ENCODE results near the gene CSF1R.
A peak's percentile ranks its signal among the peaks of the same experiment; 100 is the strongest.
"Not testable (repeated sequence)": the region's sequence is repeated elsewhere in the genome, so short reads cannot be mapped to it uniquely, and the experiment has no call there.

CSF1R gene

GRCh38 chr5:150092159-150092787, 5.9 kb upstream of the CSF1R start:
- Histone ChIP-seq H3K36me3 (ENCODE audit: low read depth) (no peaks in the 10 kb centered on the region), H3K4me3 (ENCODE audit: severe bottlenecking) (no peak overlapping the region), H3K27ac (ENCODE audit: poor library complexity, severe bottlenecking) (no peak overlapping the region), H3K9me3 (ENCODE audit: severe bottlenecking) (no peaks in the 10 kb centered on the region), H3K4me1 (ENCODE audit: insufficient read depth, poor library complexity, severe bottlenecking) (no peaks in the 10 kb centered on the region), H3K27me3 (ENCODE audit: insufficient read depth, poor library complexity, severe bottlenecking) (peaks cover 32% of the 10 kb centered on the region)
- TF ChIP-seq, protein P1, sequence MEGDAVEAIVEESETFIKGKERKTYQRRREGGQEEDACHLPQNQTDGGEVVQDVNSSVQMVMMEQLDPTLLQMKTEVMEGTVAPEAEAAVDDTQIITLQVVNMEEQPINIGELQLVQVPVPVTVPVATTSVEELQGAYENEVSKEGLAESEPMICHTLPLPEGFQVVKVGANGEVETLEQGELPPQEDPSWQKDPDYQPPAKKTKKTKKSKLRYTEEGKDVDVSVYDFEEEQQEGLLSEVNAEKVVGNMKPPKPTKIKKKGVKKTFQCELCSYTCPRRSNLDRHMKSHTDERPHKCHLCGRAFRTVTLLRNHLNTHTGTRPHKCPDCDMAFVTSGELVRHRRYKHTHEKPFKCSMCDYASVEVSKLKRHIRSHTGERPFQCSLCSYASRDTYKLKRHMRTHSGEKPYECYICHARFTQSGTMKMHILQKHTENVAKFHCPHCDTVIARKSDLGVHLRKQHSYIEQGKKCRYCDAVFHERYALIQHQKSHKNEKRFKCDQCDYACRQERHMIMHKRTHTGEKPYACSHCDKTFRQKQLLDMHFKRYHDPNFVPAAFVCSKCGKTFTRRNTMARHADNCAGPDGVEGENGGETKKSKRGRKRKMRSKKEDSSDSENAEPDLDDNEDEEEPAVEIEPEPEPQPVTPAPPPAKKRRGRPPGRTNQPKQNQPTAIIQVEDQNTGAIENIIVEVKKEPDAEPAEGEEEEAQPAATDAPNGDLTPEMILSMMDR (IDR thresholded peaks at IDR 0.05; ENCODE audit: poor library complexity, severe bottlenecking): no peak
- ATAC-seq (ENCODE audit: low read depth): no peak
- no peak for DNase-seq (ENCODE audit: low spot score)

GRCh38 chr5:150085191-150085912, 1.0 kb downstream of the CSF1R start:
- TF ChIP-seq, protein P1 (IDR thresholded peaks at IDR 0.05; ENCODE audit: poor library complexity, severe bottlenecking): no peak
- no peak for DNase-seq (ENCODE audit: low spot score)

GRCh38 chr5:150084754-150085153, 1.6 kb downstream of the CSF1R start:
- H3K27ac ChIP-seq (ENCODE audit: poor library complexity, severe bottlenecking); DNase-seq (ENCODE audit: low spot score); H3K9me3 ChIP-seq (ENCODE audit: severe bottlenecking); H3K36me3 ChIP-seq (ENCODE audit: low read depth); H3K4me1 ChIP-seq (ENCODE audit: insufficient read depth, poor library complexity, severe bottlenecking); H3K4me3 ChIP-seq (ENCODE audit: severe bottlenecking); ATAC-seq (ENCODE audit: low read depth): not testable (repeated sequence)
- peaks cover 27% of the 10 kb centered on the region for H3K27me3 ChIP-seq (ENCODE audit: insufficient read depth, poor library complexity, severe bottlenecking)

More at GRCh38 chr5:150085191-150085912, 1.0 kb downstream of the CSF1R start:
- 0 out of 3 replicates have a peak, but pooled peaks have one; percentile 12 for ATAC-seq (ENCODE audit: low read depth)
- Histone ChIP-seq H3K9me3 (ENCODE audit: severe bottlenecking) (no peaks in the 10 kb centered on the region), H3K27ac (ENCODE audit: poor library complexity, severe bottlenecking) (no peak overlapping the region), H3K36me3 (ENCODE audit: low read depth) (no peaks in the 10 kb centered on the region), H3K4me1 (ENCODE audit: insufficient read depth, poor library complexity, severe bottlenecking) (no peaks in the 10 kb centered on the region), H3K27me3 (ENCODE audit: insufficient read depth, poor library complexity, severe bottlenecking) (peaks cover 32% of the 10 kb centered on the region), H3K4me3 (ENCODE audit: severe bottlenecking) (no peak overlapping the region)

DNA sequence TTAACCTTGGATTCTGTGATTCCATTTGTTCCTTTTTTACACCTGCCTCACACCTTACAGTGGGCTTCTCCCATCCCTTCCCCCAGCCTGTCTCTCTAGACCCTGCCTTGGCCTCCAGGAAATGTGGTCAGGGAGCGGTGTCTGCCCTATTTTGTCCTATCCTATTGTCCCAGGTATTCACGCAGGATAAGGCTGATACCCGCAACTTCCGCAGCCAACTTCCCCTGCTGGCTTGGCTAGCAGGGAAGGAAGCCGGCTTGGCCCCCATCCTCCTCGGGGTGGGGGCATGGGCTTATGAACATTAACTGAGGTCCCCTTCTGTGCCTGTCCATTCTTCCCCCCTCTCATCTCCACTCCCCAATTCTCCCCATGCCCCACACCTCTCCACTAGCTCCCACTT, 3.5 kb downstream of the CSF1R start:
- peaks cover 19% of the 10 kb centered on the region for H3K27me3 ChIP-seq (ENCODE audit: insufficient read depth, poor library complexity, severe bottlenecking)

DNA sequence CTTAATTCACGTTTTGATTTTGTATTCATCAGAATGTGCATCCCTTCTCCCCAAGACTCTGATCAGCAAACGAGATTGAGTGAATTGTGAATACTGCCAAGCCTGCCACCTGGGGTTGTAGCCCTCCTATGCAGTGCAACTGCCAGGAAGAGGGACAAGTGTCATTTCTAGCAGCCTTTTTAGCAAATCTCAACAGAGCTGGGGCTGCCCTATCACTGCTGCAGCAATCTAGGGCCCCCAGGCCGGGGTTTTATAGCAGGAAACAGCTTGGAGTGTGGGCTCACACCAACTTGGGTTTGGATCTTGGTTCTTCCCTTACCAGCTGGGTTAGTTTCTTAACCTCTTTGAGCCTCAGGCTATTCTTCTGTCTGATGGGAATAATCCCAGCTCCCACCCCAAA, 4.0 kb downstream of the CSF1R start:
- no peak for DNase-seq (ENCODE audit: low spot score)
- no peaks in the 10 kb centered on the region for H3K9me3 ChIP-seq (ENCODE audit: severe bottlenecking)
- TF ChIP-seq, protein P1 (IDR thresholded peaks at IDR 0.05; ENCODE audit: poor library complexity, severe bottlenecking): no peak
- H3K36me3 ChIP-seq (ENCODE audit: low read depth): no peaks in the 10 kb centered on the region
- H3K4me3 ChIP-seq (ENCODE audit: severe bottlenecking): no peak overlapping the region
- H3K4me1 ChIP-seq (ENCODE audit: insufficient read depth, poor library complexity, severe bottlenecking): no peaks in the 10 kb centered on the region
- H3K27ac ChIP-seq (ENCODE audit: poor library complexity, severe bottlenecking): no peak overlapping the region
- peaks cover 14% of the 10 kb centered on the region for H3K27me3 ChIP-seq (ENCODE audit: insufficient read depth, poor library complexity, severe bottlenecking)
- ATAC-seq (ENCODE audit: low read depth): no peak

More for the DNA sequence above, 3.5 kb downstream of the CSF1R start:
- no peak for ATAC-seq (ENCODE audit: low read depth)
- no peaks in the 10 kb centered on the region for H3K4me1 ChIP-seq (ENCODE audit: insufficient read depth, poor library complexity, severe bottlenecking)
- TF ChIP-seq, protein P1 (IDR thresholded peaks at IDR 0.05; ENCODE audit: poor library complexity, severe bottlenecking): no peak
- DNase-seq (ENCODE audit: low spot score): no peak
- no peak overlapping the region for H3K4me3 ChIP-seq (ENCODE audit: severe bottlenecking)
- no peak overlapping the region for H3K27ac ChIP-seq (ENCODE audit: poor library complexity, severe bottlenecking)
- H3K9me3 ChIP-seq (ENCODE audit: severe bottlenecking): no peaks in the 10 kb centered on the region
- no peaks in the 10 kb centered on the region for H3K36me3 ChIP-seq (ENCODE audit: low read depth)
